HCT116 (cell line): ENCODE data around the gene CSF1R. TPM values are rescaled to one million over a fixed set of nuclear protein-coding genes. Genes with fewer than 3 reads are reported as not detected.
"Not testable (repeated sequence)": the region's sequence is repeated elsewhere in the genome, so short reads cannot be mapped to it uniquely, and the experiment has no call there.

Source experiments
- ATAC-seq: fragments of 200-7000 bp; cut with Tn5 transposase; 2 replicates; pipeline ENCODE4 v1.9.1; 2020; ENCODE audit warnings: mild to moderate bottlenecking, moderate library complexity
- BruUV-seq: library from RNA; stranded (reverse); fragments of 400-500 nt; replicated peaks from 2 replicates; lab custom pipeline; 2021; lab: Mats Ljungman, UMichigan
- CTCF ChIA-PET: fragments of 300-600 bp; sonication (Branson Sonifier 250); formaldehyde crosslinking; loops from one replicate; lab custom pipeline; 2021; ENCODE audit warnings: antibody characterized with exemption; lab: Charles Lee
- POLR2A ChIA-PET: fragments of 300-600, 350-600 bp; sonication (Branson Sonifier 250); formaldehyde crosslinking; loops from one replicate; lab custom pipeline; 2021; ENCODE audit warnings: antibody characterized with exemption; lab: Charles Lee
- RAD21 ChIA-PET, 2 experiments: fragments of 300-600 bp; sonication (Branson Sonifier 250); formaldehyde crosslinking; loops; one replicate each; lab custom pipeline; 2023; ENCODE audit warnings: low total read pairs in 2 of 2; ENCODE audit not compliant: uncharacterized antibody in 2 of 2, unreplicated experiment in 2 of 2, low non-redundant PET in 1 of 2; lab: Charles Lee
- DNase-seq: peaks from one replicate; pipeline ENCODE4 v3.0.0-alpha.2; 2010; ENCODE audit warnings: low read depth, low spot score
- H2AFZ ChIP-seq: fragments of 200-600 bp; shearing (Covaris generic), sonication (generic); 2 replicates; pipeline ENCODE4 v1.6.1; 2017; ENCODE audit warnings: low read depth, mixed run types, mixed read lengths, antibody characterized with exemption, low read length; ENCODE audit not compliant: poor library complexity, severe bottlenecking
- H3K27ac ChIP-seq: 2 replicates; pipeline ENCODE4 v1.5.1; 2012; ENCODE audit warnings: low read depth, low read length
- H3K27me3 ChIP-seq: fragments of 200-600 bp; sonication (generic); 2 replicates; pipeline ENCODE4 v1.6.1; 2016; ENCODE audit warnings: mixed run types, low read length, mixed read lengths; ENCODE audit not compliant: insufficient read depth
- H3K36me3 ChIP-seq, 2 experiments: fragments of 200-500 bp in 1 of 2; fragments of 200-600 bp in 1 of 2; sonication (Bioruptor generic) in 1 of 2; sonication (generic) in 1 of 2; 2 replicates each; pipeline versions ENCODE4 v1.5.1 to v1.6.1; 2014 to 2016; ENCODE audit warnings: low read length in 2 of 2, inconsistent platforms in 1 of 2, mixed read lengths in 1 of 2, mixed run types in 1 of 2; ENCODE audit not compliant: insufficient read depth in 2 of 2, control insufficient read depth in 1 of 2
- H3K4me1 ChIP-seq, 2 experiments: fragments of 200-600 bp in 1 of 2; sonication (generic) in 1 of 2; 2 replicates each; pipeline versions ENCODE4 v1.5.1 to v1.6.1; 2012 to 2017; ENCODE audit warnings: low read length in 2 of 2, inconsistent platforms in 1 of 2, mild to moderate bottlenecking in 1 of 2, mixed read lengths in 1 of 2, mixed run types in 1 of 2, moderate library complexity in 1 of 2; ENCODE audit not compliant: insufficient read depth in 2 of 2, control insufficient read depth in 1 of 2
- H3K4me2 ChIP-seq: fragments of 200-600 bp; sonication (generic); 2 replicates; pipeline ENCODE4 v1.6.1; 2017; ENCODE audit warnings: mixed run types, low read length, mixed read lengths
- H3K4me3 ChIP-seq, 2 experiments: fragments of 200-600 bp in 1 of 2; sonication (generic) in 1 of 2; replicated peaks in 1 of 2; 2 replicates each; pipeline ENCODE4 v1.5.1; 2011 to 2016; ENCODE audit warnings: low read length in 2 of 2, control low read depth in 1 of 2, low read depth in 1 of 2, mild to moderate bottlenecking in 1 of 2, mixed read lengths in 1 of 2, mixed run types in 1 of 2
- H3K79me2 ChIP-seq: fragments of 200-600 bp; sonication (generic); 2 replicates; pipeline ENCODE4 v1.6.1; 2017; ENCODE audit warnings: mild to moderate bottlenecking, mixed run types, low read length, moderate library complexity, mixed read lengths; ENCODE audit not compliant: insufficient read depth
- H3K9ac ChIP-seq: fragments of 200-600 bp; sonication (generic); 2 replicates; pipeline ENCODE4 v1.6.1; 2016; ENCODE audit warnings: low read length, mixed read lengths
- H3K9me2 ChIP-seq: fragments of 200-600 bp; sonication (generic), shearing (Covaris generic); 2 replicates; pipeline ENCODE4 v1.6.1; 2017; ENCODE audit warnings: mixed run types, mild to moderate bottlenecking, moderate library complexity; ENCODE audit not compliant: insufficient read depth
- H3K9me3 ChIP-seq, 2 experiments: fragments of 200-500 bp in 1 of 2; fragments of 200-600 bp in 1 of 2; sonication (Bioruptor generic) in 1 of 2; sonication (generic) in 1 of 2; 2 replicates each; pipeline ENCODE4 v1.6.1; 2014 to 2017; ENCODE audit warnings: low read length in 2 of 2, mixed read lengths in 2 of 2, inconsistent platforms in 1 of 2, low read depth in 1 of 2, mild to moderate bottlenecking in 1 of 2, mixed run types in 1 of 2, moderate library complexity in 1 of 2; ENCODE audit not compliant: control insufficient read depth in 1 of 2, insufficient read depth in 1 of 2
- H4K20me1 ChIP-seq: fragments of 200-600 bp; sonication (generic), shearing (Covaris generic); 2 replicates; pipeline ENCODE4 v1.6.1; 2017; ENCODE audit warnings: mixed run types, mild to moderate bottlenecking, moderate library complexity; ENCODE audit not compliant: insufficient read depth
- CEBPB ChIP-seq: IDR thresholded peaks from 2 replicates; pipeline ENCODE4 v1.6.1; 2012; ENCODE audit warnings: low read depth
- ELF1 ChIP-seq: IDR thresholded peaks from 2 replicates; pipeline ENCODE4 v1.6.1; 2012; ENCODE audit warnings: low read depth, borderline replicate concordance
- EZH2 ChIP-seq: fragments of 200-600 bp; sonication (generic); IDR thresholded peaks from 2 replicates; pipeline ENCODE4 v1.6.1; 2017; ENCODE audit warnings: antibody characterized with exemption, mixed run types
- JUND ChIP-seq: IDR thresholded peaks from 2 replicates; pipeline ENCODE4 v1.6.1; 2012
- MAX ChIP-seq: IDR thresholded peaks from 2 replicates; pipeline ENCODE4 v1.6.1; 2012
- POLR2A ChIP-seq: IDR thresholded peaks from 2 replicates; pipeline ENCODE4 v1.7.0; 2011; ENCODE audit warnings: borderline replicate concordance; ENCODE audit not compliant: insufficient read depth, insufficient read length; ENCODE audit errors: extremely low read depth
- POLR2AphosphoS5 ChIP-seq: IDR thresholded peaks from 2 replicates; pipeline ENCODE4 v1.6.1; 2011; ENCODE audit warnings: mild to moderate bottlenecking, low read depth, low read length, moderate library complexity
- RAD21 ChIP-seq: IDR thresholded peaks from 2 replicates; pipeline ENCODE4 v1.6.1; 2012; ENCODE audit warnings: low read depth, mild to moderate bottlenecking
- SRF ChIP-seq: IDR thresholded peaks from 2 replicates; pipeline ENCODE4 v1.6.1; 2012; ENCODE audit warnings: low read depth
- ZBTB33 ChIP-seq: IDR thresholded peaks from 2 replicates; pipeline ENCODE4 v1.6.1; 2011; ENCODE audit warnings: mild to moderate bottlenecking, low read length, moderate library complexity; ENCODE audit not compliant: insufficient replicate concordance; ENCODE audit errors: extremely low read depth
- ZNF274 ChIP-seq: fragments of 200-500 bp; sonication (Bioruptor generic); IDR thresholded peaks from 2 replicates; pipeline ENCODE4 v1.6.1; 2014; ENCODE audit warnings: mild to moderate bottlenecking, low read depth, low read length, inconsistent platforms
- intact Hi-C: fragments of 100-400 bp; cut with micrococcal nuclease; formaldehyde crosslinking; loops from 2 replicates; pipeline ENCODE4 v1.10.0; 2022
- total RNA-seq: library from RNA; stranded (reverse); gene quantifications from one replicate; pipeline ENCODE4 v1.2.1, GENCODE V29; 2021; ENCODE audit not compliant: unreplicated experiment

The CSF1R gene
- total RNA-seq, 1 experiment from 2014 or later: 0.17 TPM

GRCh38 chr5:150033334-150033733 is 53.0 kb downstream of the CSF1R start (continued):
- TF ChIP-seq ZBTB33 (no peak), RAD21 (no peak), POLR2AphosphoS5 (no peak), POLR2A (no peak), ZNF274 (no peak), SRF (no peak), JUND (no peak), CEBPB (no peak), EZH2 (no peak), ELF1 (no peak), MAX (no peak)

- H3K36me3 ChIP-seq: peaks cover 45 to 70% of the 10 kb centered on the region in 2 experiments
- BruUV-seq, H3K27me3 ChIP-seq, H3K27ac ChIP-seq, H3K9ac ChIP-seq, H2AFZ ChIP-seq, intact Hi-C loops, H4K20me1 ChIP-seq, CTCF ChIA-PET, H3K9me2 ChIP-seq, DNase-seq, ATAC-seq, H3K9me3 ChIP-seq, POLR2A ChIA-PET, H3K4me3 ChIP-seq, RAD21 ChIA-PET, H3K4me2 ChIP-seq: not testable (repeated sequence)
- H3K79me2 ChIP-seq: peaks cover 47% of the 10 kb centered on the region
- peaks cover 8 to 15% of the 10 kb centered on the region in 2 experiments for H3K4me1 ChIP-seq
Observed at GRCh38 chr5:150028047-150028446, 58.3 kb downstream of the CSF1R start.
